SKM-1 (cell line): ENCODE results near the gene NFIC.
"Not testable (repeated sequence)": the region's sequence is repeated elsewhere in the genome, so short reads cannot be mapped to it uniquely, and the experiment has no call there.

ENCODE experiments used
- DNase-seq: peaks from one replicate; lab custom pipeline; 2025; ENCODE audit not compliant: unreplicated experiment; lab: John Stamatoyannopoulos, UW

The NFIC gene

GRCh38 chr19:3370728-3371591 is 4.6 kb downstream of the NFIC start:
- no peak for DNase-seq

GRCh38 chr19:3372413-3372812 is 6.0 kb downstream of the NFIC start:
- no peak for DNase-seq

DNA sequence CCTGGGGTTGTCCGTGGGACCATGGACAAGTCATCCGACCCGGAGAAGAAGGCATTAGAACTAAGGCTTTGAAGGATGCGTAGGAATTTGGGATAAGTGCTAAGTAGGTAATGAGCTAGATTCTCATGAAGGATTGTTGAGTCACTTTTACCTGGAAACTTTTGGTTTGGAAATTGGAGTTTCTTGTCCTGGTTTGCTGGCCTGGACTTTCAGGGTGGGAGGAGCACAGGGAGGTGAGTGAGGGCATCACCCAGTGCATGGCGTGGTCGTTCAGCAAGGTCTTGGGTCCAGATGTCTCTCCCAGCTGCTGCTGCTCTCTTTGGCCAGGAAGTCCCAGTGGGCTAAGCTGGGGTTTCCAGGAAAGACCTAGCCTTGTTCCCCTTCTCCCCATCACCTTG is 7.6 kb downstream of the NFIC start:
- no peak for DNase-seq

- no peak for DNase-seq
Observed at GRCh38 chr19:3374369-3375112, 8.2 kb downstream of the NFIC start.

- DNase-seq = no peak
Observed at GRCh38 chr19:3375221-3376090, 9.1 kb downstream of the NFIC start.

DNA sequence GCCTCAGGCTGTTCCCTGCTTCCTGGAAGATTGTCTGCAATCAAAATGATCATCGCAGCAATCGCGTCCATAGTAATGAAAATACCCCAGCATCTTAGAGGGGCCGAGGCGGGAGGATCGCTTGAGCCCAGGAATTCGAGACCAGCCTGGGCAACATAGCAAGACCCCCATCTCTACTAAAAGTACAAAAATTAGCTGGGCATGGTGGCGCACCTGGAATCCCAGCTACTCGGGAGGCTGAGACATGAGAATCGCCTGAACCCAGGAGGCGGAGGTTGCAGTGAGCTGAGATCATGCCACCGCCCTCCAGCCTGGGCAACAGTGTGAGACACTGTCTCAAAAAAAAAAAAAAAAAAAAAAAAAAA is 9.7 kb downstream of the NFIC start:
- not testable (repeated sequence) for DNase-seq

DNA sequence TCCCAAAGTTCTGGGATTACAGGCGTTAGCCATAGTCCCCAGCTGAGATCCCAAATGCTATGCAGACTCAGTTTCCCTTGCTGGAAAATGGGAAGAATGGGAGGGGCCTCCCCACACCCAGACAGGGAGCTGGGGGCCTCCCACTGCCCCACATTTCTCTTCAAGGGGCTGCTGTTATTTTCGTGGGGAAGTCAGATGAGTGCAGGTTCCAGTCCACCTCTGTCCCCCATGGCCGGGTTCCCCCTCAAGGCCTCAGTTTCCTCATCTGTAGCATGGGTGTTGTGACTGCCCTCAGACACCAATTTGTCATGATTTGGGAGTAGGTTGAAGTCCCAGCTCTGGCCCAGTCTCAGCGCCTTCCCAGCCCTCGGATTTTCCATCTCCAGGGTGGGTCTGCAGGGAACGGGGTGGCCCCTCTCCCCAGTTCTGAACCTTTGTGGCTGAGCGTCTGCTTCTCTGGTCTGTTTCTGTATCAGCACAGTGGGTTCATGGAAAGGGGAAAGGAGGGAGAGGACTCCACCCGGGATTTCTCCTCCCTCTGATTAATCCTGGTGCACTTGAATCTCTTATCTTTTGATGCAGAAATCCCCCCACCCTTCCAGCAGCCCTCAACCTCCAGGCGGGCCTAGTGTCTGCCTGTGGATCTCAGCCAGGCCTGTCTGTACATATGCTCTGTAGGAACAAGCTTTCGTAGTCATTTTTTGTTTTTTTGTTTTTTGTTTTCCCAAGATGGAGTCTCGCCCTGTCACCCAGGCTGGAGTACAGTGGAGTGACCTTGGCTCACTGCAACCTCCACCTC is 12.2 kb downstream of the NFIC start:
- DNase-seq = no peak

- DNase-seq = no peak
Observed at GRCh38 chr19:3380829-3381228, 14.4 kb downstream of the NFIC start.

- DNase-seq = no peak
Observed at GRCh38 chr19:3381701-3382372, 15.5 kb downstream of the NFIC start.

DNA sequence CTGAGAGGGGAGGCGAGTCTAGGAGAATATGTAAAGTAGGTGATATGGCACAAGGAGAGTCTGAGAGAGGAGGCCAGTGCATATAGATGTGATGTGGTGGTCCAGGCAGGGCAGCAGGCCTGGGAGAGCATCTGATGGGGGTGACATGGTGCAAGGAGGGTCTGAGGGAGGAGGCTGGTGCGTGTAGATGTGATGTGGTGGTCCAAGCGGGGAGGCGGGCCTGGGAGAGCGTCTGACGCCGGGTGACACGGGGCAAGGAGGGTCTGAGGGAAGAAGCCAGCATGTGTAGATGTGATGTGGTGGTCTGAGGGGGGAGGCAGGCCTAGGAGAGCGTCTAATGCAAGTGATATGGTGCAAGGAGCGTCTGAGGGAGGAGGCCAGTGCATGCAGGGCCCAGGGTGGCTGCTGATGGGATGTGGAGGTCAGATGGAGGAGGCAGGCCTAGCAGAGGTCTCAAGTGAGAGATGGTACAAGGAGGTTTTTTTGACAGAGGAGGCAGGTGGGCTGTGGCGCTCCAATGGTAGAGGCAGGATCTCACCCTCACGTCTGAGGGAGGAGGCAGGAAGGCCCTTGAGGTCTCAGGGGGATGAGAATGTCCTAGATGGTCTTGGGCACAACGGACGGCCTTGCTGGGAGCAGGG is 16.2 kb downstream of the NFIC start:
- no peak for DNase-seq

- DNase-seq = no peak
Observed at GRCh38 chr19:3383121-3383722, 16.8 kb downstream of the NFIC start.

GRCh38 chr19:3386447-3387234 is 20.3 kb downstream of the NFIC start:
- no peak for DNase-seq

- DNase-seq = no peak
Observed at GRCh38 chr19:3387645-3388589, 21.5 kb downstream of the NFIC start.

DNA sequence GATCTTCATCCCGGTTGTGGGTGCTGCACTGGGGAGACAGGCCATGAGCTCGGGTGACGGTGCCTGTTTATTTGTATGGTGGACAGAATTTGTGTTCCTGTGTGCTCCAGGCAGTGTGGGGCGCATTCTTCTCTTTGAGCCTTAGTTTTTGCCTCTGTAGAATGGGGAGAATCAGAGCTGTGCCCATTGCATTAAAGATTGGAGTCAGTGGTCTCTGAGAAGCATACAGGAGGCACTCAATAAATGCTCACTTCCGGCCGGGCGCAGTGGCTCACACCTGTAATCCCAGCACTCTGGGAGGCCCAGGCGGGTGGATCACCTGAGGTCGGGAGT is 23.0 kb downstream of the NFIC start:
- DNase-seq = no peak

GRCh38 chr19:3389876-3390371 is 23.5 kb downstream of the NFIC start:
- DNase-seq = no peak

GRCh38 chr19:3391911-3392310 is 25.5 kb downstream of the NFIC start:
- not testable (repeated sequence) for DNase-seq

DNA sequence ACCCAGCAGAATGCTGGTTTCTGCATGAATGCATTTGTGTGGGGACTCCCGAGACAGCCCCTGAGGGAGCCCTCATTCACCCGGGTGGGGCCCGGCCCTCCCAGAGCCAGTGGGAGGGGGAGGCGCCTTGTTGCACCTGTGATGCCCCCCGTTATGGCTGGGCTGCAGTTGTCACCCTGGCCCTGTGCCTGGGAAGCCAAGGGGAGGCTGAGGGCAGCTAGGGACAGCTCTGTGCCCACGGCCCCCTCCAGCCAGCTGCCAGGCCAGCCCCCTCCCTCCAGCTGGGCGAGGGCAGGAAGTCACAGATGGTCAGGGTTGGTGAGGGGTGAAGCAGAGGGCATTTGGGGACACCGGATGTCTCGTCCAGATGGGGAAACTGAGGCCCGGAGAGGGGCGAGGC is 26.1 kb downstream of the NFIC start:
- DNase-seq = no peak
